Caco-2 (cell line): Measurements from ENCODE around the gene CAND2. TPM values are rescaled to one million over a fixed set of nuclear protein-coding genes. Genes with fewer than 3 reads are reported as not detected.
"Not testable (repeated sequence)": the region's sequence is repeated elsewhere in the genome, so short reads cannot be mapped to it uniquely, and the experiment has no call there.

Experiments used
- BruUV-seq: library from RNA; stranded (reverse); fragments of 400-500 nt; replicated peaks from 2 replicates; lab custom pipeline; 2021; lab: Mats Ljungman, UMichigan
- CTCF ChIA-PET: fragments of 300-600 bp; sonication (Branson Sonifier 250); formaldehyde crosslinking; loops from one replicate; lab custom pipeline; 2022; ENCODE audit warnings: antibody characterized with exemption; lab: Charles Lee
- POLR2A ChIA-PET: fragments of 300-600 bp; sonication (Branson Sonifier 250); formaldehyde crosslinking; loops from one replicate; lab custom pipeline; 2022; ENCODE audit warnings: antibody characterized with exemption; lab: Charles Lee
- DNase-seq, 2 experiments: peaks; one replicate each; pipeline versions ENCODE4 v3.0.0 to v3.0.0-alpha.2; 2020 to 2022
- H3K27me3 ChIP-seq: replicated peaks from 2 replicates; pipeline ENCODE4 v1.6.0; 2011; ENCODE audit warnings: low read length; ENCODE audit not compliant: control insufficient read depth, insufficient read depth
- H3K36me3 ChIP-seq: 2 replicates; pipeline ENCODE4 v1.5.1; 2011; ENCODE audit warnings: low read length; ENCODE audit not compliant: control insufficient read depth, insufficient read depth
- H3K4me1 ChIP-seq: fragments of 250-450 bp; sonication (Bioruptor Pico); 2 replicates; pipeline ENCODE4 v1.5.1; 2020; ENCODE audit warnings: mild to moderate bottlenecking
- H3K4me3 ChIP-seq: 2 replicates; pipeline ENCODE4 v1.5.1; 2011; ENCODE audit warnings: low read depth, mild to moderate bottlenecking, control low read depth, low read length
- H3K9me3 ChIP-seq: fragments of 250-450 bp; sonication (Bioruptor Pico); 2 replicates; pipeline ENCODE4 v1.5.1; 2020; ENCODE audit warnings: mild to moderate bottlenecking, moderate library complexity
- H3K27ac Mint-ChIP-seq: one replicate; pipeline ENCODE4 v1.8.0; 2022; ENCODE audit warnings: mixed read lengths; ENCODE audit not compliant: unreplicated experiment
- H3K27me3 Mint-ChIP-seq: one replicate; pipeline ENCODE4 v1.8.0; 2022; ENCODE audit warnings: mixed read lengths; ENCODE audit not compliant: insufficient read depth, unreplicated experiment
- H3K36me3 Mint-ChIP-seq: one replicate; pipeline ENCODE4 v1.8.0; 2022; ENCODE audit warnings: mild to moderate bottlenecking, mixed read lengths; ENCODE audit not compliant: insufficient read depth, unreplicated experiment
- H3K4me1 Mint-ChIP-seq: one replicate; pipeline ENCODE4 v1.8.0; 2022; ENCODE audit warnings: low read depth, mixed read lengths; ENCODE audit not compliant: unreplicated experiment
- H3K4me3 Mint-ChIP-seq: one replicate; pipeline ENCODE4 v1.8.0; 2022; ENCODE audit warnings: mild to moderate bottlenecking, moderate library complexity, mixed read lengths; ENCODE audit not compliant: unreplicated experiment
- H3K9me3 Mint-ChIP-seq: one replicate; pipeline ENCODE4 v1.8.0; 2022; ENCODE audit warnings: mixed read lengths; ENCODE audit not compliant: unreplicated experiment
- intact Hi-C: fragments of 100-400 bp; cut with micrococcal nuclease; formaldehyde crosslinking; loops from one replicate; pipeline ENCODE4 v1.10.0; 2022; ENCODE audit not compliant: unreplicated experiment
- total RNA-seq: library from RNA; stranded (reverse); gene quantifications from 2 replicates; pipeline ENCODE4 v1.2.3, GENCODE V29; 2022
- TF ChIP-seq, protein P1 (sequence below), 2 experiments: fragments of 200-600 bp in 1 of 2; IDR thresholded peaks; 1 replicate in 1 of 2; 2 replicates in 1 of 2; pipeline versions ENCODE4 v1.5.1 to v1.8.0; 2011 to 2022; ENCODE audit warnings: antibody characterized with exemption in 1 of 2, control low read depth in 1 of 2, inconsistent platforms in 1 of 2, low read depth in 1 of 2, low read length in 1 of 2, mild to moderate bottlenecking in 1 of 2, moderate library complexity in 1 of 2; ENCODE audit not compliant: insufficient read depth in 1 of 2, severe bottlenecking in 1 of 2, unreplicated experiment in 1 of 2

Gene CAND2
- total RNA-seq, 1 experiment from 2014 or later, result not detected

DNA sequence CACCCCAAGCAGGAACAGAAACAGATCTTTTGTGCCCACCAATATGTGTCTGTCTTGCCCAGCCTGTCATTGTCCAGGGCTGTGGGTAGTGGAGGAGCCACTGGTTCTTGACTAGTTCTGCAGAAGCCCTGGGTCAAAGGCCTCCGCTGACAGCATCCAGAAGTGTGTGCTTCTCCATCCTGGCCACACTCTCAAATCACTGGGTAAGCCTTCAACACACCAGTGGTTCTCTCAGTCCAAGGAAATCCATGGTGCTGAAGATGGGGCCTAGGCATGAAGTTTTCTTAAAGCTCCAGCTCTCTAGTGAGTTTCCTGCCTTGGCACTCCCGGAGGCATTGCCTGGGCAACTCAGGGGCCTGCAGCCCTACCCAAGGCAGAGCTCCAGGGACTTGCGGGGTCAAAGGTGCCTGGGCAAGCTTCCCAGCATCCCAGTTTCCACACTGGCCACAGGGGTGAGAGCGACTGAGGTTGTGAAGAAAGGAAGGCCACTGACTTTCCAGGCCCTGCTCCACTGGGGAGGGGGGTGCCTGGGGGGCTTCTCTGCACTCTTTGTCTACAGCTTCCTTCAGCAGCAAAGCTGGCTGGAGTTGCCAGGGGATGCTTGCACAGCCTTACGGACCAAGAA lies 82.8 kb downstream of the CAND2 start:
- CTCF ChIA-PET, result no interaction called here
- no peak overlapping the region for H3K27ac Mint-ChIP-seq

GRCh38 chr3:12881858-12882257 lies 85.4 kb downstream of the CAND2 start:
- H3K4me3 ChIP-seq, H3K36me3 Mint-ChIP-seq, CTCF ChIA-PET, H3K9me3 ChIP-seq, POLR2A ChIA-PET, BruUV-seq, H3K4me3 Mint-ChIP-seq, H3K27me3 ChIP-seq, H3K36me3 ChIP-seq, H3K27me3 Mint-ChIP-seq, H3K4me1 Mint-ChIP-seq, H3K4me1 ChIP-seq, H3K9me3 Mint-ChIP-seq, intact Hi-C loops, H3K27ac Mint-ChIP-seq, DNase-seq: not testable (repeated sequence)

More for the DNA sequence above, 82.8 kb downstream of the CAND2 start:
- peaks cover 8% of the 10 kb centered on the region for H3K4me1 Mint-ChIP-seq
- intact Hi-C loops, result no loop called here
- H3K27me3 Mint-ChIP-seq, result peaks cover under 1% of the 10 kb centered on the region
- H3K9me3 ChIP-seq, result no peaks in the 10 kb centered on the region
- no peak overlapping the region for H3K4me3 ChIP-seq
- POLR2A ChIA-PET, result no interaction called here
- H3K27me3 ChIP-seq, result no peaks in the 10 kb centered on the region
- H3K36me3 ChIP-seq, result no peaks in the 10 kb centered on the region
- H3K36me3 Mint-ChIP-seq, result no peaks in the 10 kb centered on the region
- no peak for DNase-seq
- no peak overlapping the region for H3K4me3 Mint-ChIP-seq
- BruUV-seq, result no TSS peak
- H3K4me1 ChIP-seq, result no peaks in the 10 kb centered on the region
- TF ChIP-seq, protein P1, sequence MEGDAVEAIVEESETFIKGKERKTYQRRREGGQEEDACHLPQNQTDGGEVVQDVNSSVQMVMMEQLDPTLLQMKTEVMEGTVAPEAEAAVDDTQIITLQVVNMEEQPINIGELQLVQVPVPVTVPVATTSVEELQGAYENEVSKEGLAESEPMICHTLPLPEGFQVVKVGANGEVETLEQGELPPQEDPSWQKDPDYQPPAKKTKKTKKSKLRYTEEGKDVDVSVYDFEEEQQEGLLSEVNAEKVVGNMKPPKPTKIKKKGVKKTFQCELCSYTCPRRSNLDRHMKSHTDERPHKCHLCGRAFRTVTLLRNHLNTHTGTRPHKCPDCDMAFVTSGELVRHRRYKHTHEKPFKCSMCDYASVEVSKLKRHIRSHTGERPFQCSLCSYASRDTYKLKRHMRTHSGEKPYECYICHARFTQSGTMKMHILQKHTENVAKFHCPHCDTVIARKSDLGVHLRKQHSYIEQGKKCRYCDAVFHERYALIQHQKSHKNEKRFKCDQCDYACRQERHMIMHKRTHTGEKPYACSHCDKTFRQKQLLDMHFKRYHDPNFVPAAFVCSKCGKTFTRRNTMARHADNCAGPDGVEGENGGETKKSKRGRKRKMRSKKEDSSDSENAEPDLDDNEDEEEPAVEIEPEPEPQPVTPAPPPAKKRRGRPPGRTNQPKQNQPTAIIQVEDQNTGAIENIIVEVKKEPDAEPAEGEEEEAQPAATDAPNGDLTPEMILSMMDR (IDR thresholded peaks at IDR 0.05; ENCODE audit: insufficient read depth in 1 of 2, low read depth in 1 of 2, low read length in 1 of 2, severe bottlenecking in 1 of 2, unreplicated experiment in 1 of 2), result no peak
- H3K9me3 Mint-ChIP-seq, result no peaks in the 10 kb centered on the region

- TF ChIP-seq, protein P1 (IDR thresholded peaks at IDR 0.05; ENCODE audit: insufficient read depth in 1 of 2, low read depth in 1 of 2, low read length in 1 of 2, severe bottlenecking in 1 of 2, unreplicated experiment in 1 of 2), result no peak
- H3K27me3 ChIP-seq, result no peaks in the 10 kb centered on the region
- H3K4me1 ChIP-seq, result no peaks in the 10 kb centered on the region
- Mint-ChIP-seq H3K4me3 (no peak overlapping the region), H3K27ac (no peak overlapping the region), H3K9me3 (no peaks in the 10 kb centered on the region), H3K27me3 (peaks cover 12% of the 10 kb centered on the region), H3K36me3 (no peaks in the 10 kb centered on the region), H3K4me1 (peaks cover 8% of the 10 kb centered on the region)
- no TSS peak for BruUV-seq
- intact Hi-C loops, result no loop called here
- H3K9me3 ChIP-seq, result no peaks in the 10 kb centered on the region
- H3K4me3 ChIP-seq, result no peak overlapping the region
- POLR2A ChIA-PET, result no interaction called here
- DNase-seq, result no peak
- CTCF ChIA-PET, result no interaction called here
- no peaks in the 10 kb centered on the region for H3K36me3 ChIP-seq
These were observed 86.1 kb downstream of the CAND2 start for GRCh38 chr3:12882336-12883310.
